Liver (tissue), 3 donors: ENCODE data around the gene NFIA.

Experiments used
- ATF3 ChIP-seq: IDR thresholded peaks from 2 replicates; pipeline ENCODE4 v1.6.1; 2016; ENCODE audit warnings: antibody characterized with exemption
- CTCF ChIP-seq: fragments of 150-350 bp; IDR thresholded peaks from 2 replicates; pipeline ENCODE4 v1.5.1; 2017; ENCODE audit warnings: improper control_type of control experiment, low read depth, low read length; ENCODE audit not compliant: missing input control
- GABPA ChIP-seq, 2 donors: IDR thresholded peaks in 1 of 2; conservative IDR thresholded peaks in 1 of 2; 2 replicates each; pipeline ENCODE4 v1.6.1; 2016; ENCODE audit warnings: antibody characterized with exemption in 2 of 2, mild to moderate bottlenecking in 1 of 2, moderate library complexity in 1 of 2
- NR2F2 ChIP-seq: IDR thresholded peaks from 2 replicates; pipeline ENCODE4 v1.6.1; 2016; ENCODE audit warnings: antibody characterized with exemption
- RAD21 ChIP-seq, 2 donors: IDR thresholded peaks; 2 replicates each; pipeline ENCODE4 v1.6.1; 2016; ENCODE audit warnings: antibody characterized with exemption in 2 of 2, mild to moderate bottlenecking in 2 of 2
- REST ChIP-seq: IDR thresholded peaks from 2 replicates; pipeline ENCODE4 v1.6.1; 2016; ENCODE audit warnings: antibody characterized with exemption, mild to moderate bottlenecking
- RXRA ChIP-seq, 2 donors: IDR thresholded peaks; 2 replicates each; pipeline ENCODE4 v1.6.1; 2017 to 2018; ENCODE audit warnings: antibody characterized with exemption in 2 of 2, mild to moderate bottlenecking in 1 of 2
- donor health status: healthy.
- donor health status: healthy.

GRCh38 chr1:61404597-61405376 lies 322.4 kb downstream of the NFIA start:
- TF ChIP-seq CTCF (no peak), ATF3 (no peak), RAD21 (IDR thresholded peaks at IDR 0.05) (no peak), NR2F2 (no peak), REST (no peak), GABPA (IDR thresholded peaks at IDR 0.05 in 1 of 2, conservative IDR thresholded peaks at IDR 0.05 in 1 of 2) (no peak), RXRA (IDR thresholded peaks at IDR 0.05) (no peak)
